HFFc6 (cell line): Measurements from ENCODE around the gene PELI3. TPM values are rescaled to one million over a fixed set of nuclear protein-coding genes. Genes with fewer than 3 reads are reported as not detected.

Experiments used
- DNase-seq: peaks from one replicate; pipeline ENCODE4 v3.0.0-alpha.2; 2018
- H3K27ac Mint-ChIP-seq: 2 replicates; pipeline ENCODE4 v1.8.0; 2020; ENCODE audit warnings: mild to moderate bottlenecking, mixed read lengths
- H3K27me3 Mint-ChIP-seq: 2 replicates; pipeline ENCODE4 v1.8.0; 2021; ENCODE audit warnings: mild to moderate bottlenecking, moderate library complexity, mixed read lengths; ENCODE audit not compliant: insufficient read depth
- H3K36me3 Mint-ChIP-seq: 2 replicates; pipeline ENCODE4 v1.8.0; 2021; ENCODE audit warnings: low read depth, mixed read lengths
- H3K4me1 Mint-ChIP-seq: 2 replicates; pipeline ENCODE4 v1.8.0; 2020; ENCODE audit warnings: low read depth, mixed read lengths
- H3K4me3 Mint-ChIP-seq: 2 replicates; pipeline ENCODE4 v1.8.0; 2020; ENCODE audit warnings: mild to moderate bottlenecking, moderate library complexity, mixed read lengths
- H3K9me3 Mint-ChIP-seq: 2 replicates; pipeline ENCODE4 v1.8.0; 2020; ENCODE audit warnings: mild to moderate bottlenecking, mixed read lengths
- CTCF ChIP-seq: fragments of 200-600 bp; sonication (generic); IDR thresholded peaks from 2 replicates; pipeline ENCODE4 v1.5.0; 2021; ENCODE audit warnings: antibody characterized with exemption, mild to moderate bottlenecking
- total RNA-seq, 6 experiments: library from RNA; stranded (reverse); fragmentation: NEBNext Ultra II Directional; extraction: Animal tissue kit (Norgen Biotek cat#: 25700); gene quantifications; 2 replicates in 1 of 6; 3 replicates in 5 of 6; pipeline ENCODE4 v1.2.3, GENCODE V29; 2021

PELI3 gene
- total RNA-seq, 6 experiments from 2014 or later = 6.7 to 8.0 (median 7.2) TPM

GRCh38 chr11:66470015-66470414 is 3.3 kb downstream of the PELI3 start:
- no peak overlapping the region for H3K4me3 Mint-ChIP-seq
- no peak overlapping the region for H3K27ac Mint-ChIP-seq
- no peak for TF ChIP-seq CTCF
- H3K4me1 Mint-ChIP-seq = peaks cover 5% of the 10 kb centered on the region; the same call in 1 of the 2 replicates
- H3K36me3 Mint-ChIP-seq = no peaks in the 10 kb centered on the region; the same call in 1 of the 2 replicates
- H3K9me3 Mint-ChIP-seq = no peaks in the 10 kb centered on the region
- DNase-seq = no peak
- H3K27me3 Mint-ChIP-seq = peaks cover 7% of the 10 kb centered on the region; the same call in 1 of the 2 replicates

- H3K9me3 Mint-ChIP-seq = no peaks in the 10 kb centered on the region
- peaks cover 5% of the 10 kb centered on the region; the same call in 1 of the 2 replicates for H3K4me1 Mint-ChIP-seq
- no peaks in the 10 kb centered on the region for H3K27me3 Mint-ChIP-seq
- no peak for TF ChIP-seq CTCF
- H3K27ac Mint-ChIP-seq = no peak overlapping the region
- no peak for DNase-seq
- H3K4me3 Mint-ChIP-seq = no peak overlapping the region
- no peaks in the 10 kb centered on the region; the same call in 1 of the 2 replicates for H3K36me3 Mint-ChIP-seq
Measured at GRCh38 chr11:66471142-66471541, 4.4 kb downstream of the PELI3 start.

DNA sequence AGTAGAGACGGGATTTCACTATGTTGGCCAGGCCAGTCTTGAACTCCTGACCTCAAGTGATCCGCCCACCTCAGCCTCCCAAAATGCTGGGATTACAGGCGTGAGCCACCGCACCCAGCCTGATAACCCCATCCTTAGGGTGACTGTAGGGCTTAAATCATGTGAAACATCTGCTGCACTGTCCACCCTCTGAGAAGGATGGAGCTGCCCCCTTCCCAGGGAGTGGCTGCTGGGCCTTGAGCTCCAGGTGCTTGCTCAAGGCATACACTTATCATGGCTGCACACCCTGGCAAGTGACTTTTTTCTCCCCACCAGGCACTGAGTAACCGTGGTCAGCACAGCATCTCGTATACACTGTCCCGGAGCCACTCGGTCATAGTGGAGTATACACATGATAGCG is 5.3 kb downstream of the PELI3 start:
- Mint-ChIP-seq H3K27ac (no peak overlapping the region), H3K9me3 (no peaks in the 10 kb centered on the region), H3K36me3 (no peaks in the 10 kb centered on the region; the same call in 1 of the 2 replicates), H3K27me3 (no peaks in the 10 kb centered on the region), H3K4me3 (no peak overlapping the region), H3K4me1 (peaks cover 5% of the 10 kb centered on the region; the same call in 1 of the 2 replicates)
- no peak for TF ChIP-seq CTCF
- DNase-seq = no peak

DNA sequence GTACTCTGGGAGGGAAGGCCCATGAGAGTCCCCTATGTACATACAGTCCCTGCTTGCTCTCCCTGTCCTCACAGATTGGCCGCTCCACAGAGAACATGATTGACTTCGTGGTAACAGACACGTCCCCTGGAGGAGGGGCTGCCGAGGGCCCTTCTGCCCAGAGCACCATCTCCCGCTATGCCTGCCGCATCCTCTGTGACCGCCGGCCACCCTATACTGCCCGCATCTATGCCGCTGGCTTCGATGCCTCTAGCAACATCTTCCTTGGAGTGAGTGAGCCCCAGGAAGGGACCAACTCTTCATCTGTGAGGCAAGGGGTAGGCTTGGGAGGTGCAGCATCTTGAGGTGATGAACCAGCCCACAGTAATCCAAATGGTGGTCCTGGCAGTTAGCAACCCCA is 6.5 kb downstream of the PELI3 start:
- peaks cover 3% of the 10 kb centered on the region; the same call in 1 of the 2 replicates for H3K4me1 Mint-ChIP-seq
- TF ChIP-seq CTCF = no peak
- no peaks in the 10 kb centered on the region; the same call in 1 of the 2 replicates for H3K36me3 Mint-ChIP-seq
- H3K9me3 Mint-ChIP-seq = no peaks in the 10 kb centered on the region
- H3K27ac Mint-ChIP-seq = no peak overlapping the region
- no peak overlapping the region for H3K4me3 Mint-ChIP-seq
- DNase-seq = no peak
- no peaks in the 10 kb centered on the region for H3K27me3 Mint-ChIP-seq

- H3K4me3 Mint-ChIP-seq = no peak overlapping the region
- DNase-seq = no peak
- peaks cover 10% of the 10 kb centered on the region for H3K4me1 Mint-ChIP-seq
- TF ChIP-seq CTCF = no peak
- H3K36me3 Mint-ChIP-seq = no peaks in the 10 kb centered on the region; the same call in 1 of the 2 replicates
- no peaks in the 10 kb centered on the region for H3K27me3 Mint-ChIP-seq
- no peak overlapping the region for H3K27ac Mint-ChIP-seq
- no peaks in the 10 kb centered on the region for H3K9me3 Mint-ChIP-seq
Measured at GRCh38 chr11:66473608-66474515, 7.2 kb downstream of the PELI3 start.
